Mammary epithelial cell (primary cell): Measurements from ENCODE around the gene GMNN.
"Not testable (repeated sequence)": the region's sequence is repeated elsewhere in the genome, so short reads cannot be mapped to it uniquely, and the experiment has no call there.

Experiments used
- CTCF ChIP-seq, 2 donors: IDR thresholded peaks in 1 of 2; conservative IDR thresholded peaks in 1 of 2; 2 replicates each; pipeline ENCODE4 v1.5.1; 2011 to 2012; ENCODE audit warnings: inconsistent platforms in 2 of 2, low read length in 2 of 2, mild to moderate bottlenecking in 2 of 2, control low read depth in 1 of 2, low read depth in 1 of 2; ENCODE audit not compliant: insufficient read depth in 1 of 2; ENCODE audit errors: extremely low read depth in 1 of 2
- EZH2 ChIP-seq: IDR thresholded peaks from 2 replicates; pipeline ENCODE4 v1.6.1; 2012; ENCODE audit warnings: low read length, inconsistent platforms, borderline replicate concordance

GRCh38 chr6:24750878-24751277 lies 23.9 kb upstream of the GMNN start:
- not testable (repeated sequence) for TF ChIP-seq EZH2; CTCF (conservative IDR thresholded peaks at IDR 0.05 in 1 of 2, IDR thresholded peaks at IDR 0.05 in 1 of 2; ENCODE audit: extremely low read depth in 1 of 2, insufficient read depth in 1 of 2, low read depth in 1 of 2, low read length in 2 of 2)
